SK-N-SH treated with all-trans-retinoic acid at 6 μM for 48 hours (cell line): ENCODE data around the gene RELL1.

Source experiments
- ATAC-seq: fragments of 200-7000 bp; cut with Tn5 transposase; 3 replicates; pipeline ENCODE4 v1.9.1; 2020; ENCODE audit warnings: mild to moderate bottlenecking, moderate library complexity
- ARNTL ChIP-seq: fragments of 450-650 bp; formaldehyde crosslinking; IDR thresholded peaks from 2 replicates; pipeline ENCODE4 v1.5.0; 2020; ENCODE audit warnings: low read depth, mild to moderate bottlenecking, moderate library complexity, borderline replicate concordance
- CREB5 ChIP-seq: fragments of 250-450 bp; sonication (Bioruptor Pico); IDR thresholded peaks from 2 replicates; pipeline ENCODE4 v1.5.1; 2020; ENCODE audit warnings: low read depth, mild to moderate bottlenecking, moderate library complexity
- CSDC2 ChIP-seq: fragments of 250-450 bp; sonication (Bioruptor Pico); IDR thresholded peaks from 2 replicates; pipeline ENCODE4 v1.5.0; 2020; ENCODE audit warnings: mild to moderate bottlenecking, moderate library complexity
- ESRRG ChIP-seq: fragments of 250-450 bp; sonication (Bioruptor Pico); IDR thresholded peaks from 2 replicates; pipeline ENCODE4 v1.6.1; 2021; ENCODE audit warnings: mild to moderate bottlenecking
- GLIS3 ChIP-seq: fragments of 250-450 bp; sonication (Bioruptor Pico); IDR thresholded peaks from 2 replicates; pipeline ENCODE4 v1.5.0; 2020; ENCODE audit warnings: mild to moderate bottlenecking, moderate library complexity
- ISL1 ChIP-seq: fragments of 250-450 bp; sonication (Bioruptor Pico); IDR thresholded peaks from 2 replicates; pipeline ENCODE4 v2.1.2; 2022; ENCODE audit warnings: mild to moderate bottlenecking, moderate library complexity
- OSR1 ChIP-seq: fragments of 250-450 bp; sonication (Bioruptor Pico); IDR thresholded peaks from 2 replicates; pipeline ENCODE4 v1.8.0; 2022; ENCODE audit warnings: moderate library complexity, mild to moderate bottlenecking, inconsistent platforms
- PATZ1 ChIP-seq: fragments of 250-450 bp; sonication (Bioruptor Pico); IDR thresholded peaks from 2 replicates; pipeline ENCODE4 v1.8.0; 2020; ENCODE audit warnings: mild to moderate bottlenecking, moderate library complexity, borderline replicate concordance
- POU6F1 ChIP-seq: fragments of 250-450 bp; sonication (Bioruptor Pico); IDR thresholded peaks from 2 replicates; pipeline ENCODE4 v1.8.0; 2021; ENCODE audit warnings: low read depth, mild to moderate bottlenecking, moderate library complexity, borderline replicate concordance
- PPARA ChIP-seq: fragments of 250-450 bp; sonication (Bioruptor Pico); IDR thresholded peaks from 2 replicates; pipeline ENCODE4 v1.5.0; 2020; ENCODE audit warnings: mild to moderate bottlenecking, borderline replicate concordance
- SNAI2 ChIP-seq: fragments of 250-450 bp; sonication (Bioruptor Pico); IDR thresholded peaks from 2 replicates; pipeline ENCODE4 v1.5.0; 2020; ENCODE audit warnings: mild to moderate bottlenecking, moderate library complexity
- TCF4 ChIP-seq: fragments of 250-450 bp; sonication (Bioruptor Pico); IDR thresholded peaks from 2 replicates; pipeline ENCODE4 v1.8.0; 2021; ENCODE audit warnings: mild to moderate bottlenecking, moderate library complexity, borderline replicate concordance
- TOX ChIP-seq: fragments of 250-450 bp; sonication (Bioruptor Pico); IDR thresholded peaks from 2 replicates; pipeline ENCODE4 v1.8.0; 2021; ENCODE audit warnings: mild to moderate bottlenecking, moderate library complexity, borderline replicate concordance
- TSHZ2 ChIP-seq: fragments of 250-450 bp; sonication (Bioruptor Pico); IDR thresholded peaks from 2 replicates; pipeline ENCODE4 v1.5.0; 2020; ENCODE audit warnings: mild to moderate bottlenecking, moderate library complexity
- ZC3H10 ChIP-seq: fragments of 250-450 bp; sonication (Bioruptor Pico); IDR thresholded peaks from 2 replicates; pipeline ENCODE4 v1.5.1; 2021; ENCODE audit warnings: mild to moderate bottlenecking, moderate library complexity
- ZFP30 ChIP-seq: fragments of 450-650 bp; formaldehyde crosslinking; IDR thresholded peaks from 2 replicates; pipeline ENCODE4 v1.5.0; 2022; ENCODE audit warnings: mild to moderate bottlenecking, moderate library complexity
- ZNF565 ChIP-seq: fragments of 450-650 bp; formaldehyde crosslinking; conservative IDR thresholded peaks from 2 replicates; pipeline ENCODE4 v1.5.0; 2020; ENCODE audit warnings: low read depth, mild to moderate bottlenecking, moderate library complexity
- ZNF8 ChIP-seq: fragments of 450-650 bp; formaldehyde crosslinking; IDR thresholded peaks from 2 replicates; pipeline ENCODE4 v1.5.0; 2020; ENCODE audit warnings: mild to moderate bottlenecking, moderate library complexity

RELL1 gene

GRCh38 chr4:37646247-37646646, 39.9 kb downstream of the RELL1 start (continued):
- no peak for TF ChIP-seq POU6F1
- TF ChIP-seq, all 23 proteins: peak for 0

- no peak for ATAC-seq
- TF ChIP-seq ZFP30 (CRISPR knock-in tag) (no peak), OSR1 (CRISPR knock-in tag) (no peak), POU6F1 (no peak), PATZ1 (no peak), SNAI2 (no peak), TSHZ2 (CRISPR knock-in tag) (no peak), TOX (CRISPR knock-in tag) (no peak)
- TF ChIP-seq, all 23 proteins: peak for 0
These were observed 40.4 kb downstream of the RELL1 start for GRCh38 chr4:37645736-37646135.

- TF ChIP-seq CREB5 (CRISPR knock-in tag) = no peak
- TF ChIP-seq OSR1 (CRISPR knock-in tag) = no peak
- TF ChIP-seq TCF4 (CRISPR knock-in tag) = no peak
- no peak for TF ChIP-seq ESRRG (CRISPR knock-in tag)
- no peak for TF ChIP-seq SNAI2
- no peak for TF ChIP-seq ZNF565 (CRISPR knock-in tag)
- TF ChIP-seq CSDC2 (CRISPR knock-in tag) = no peak
- TF ChIP-seq ZC3H10 (CRISPR knock-in tag) = no peak
- no peak for TF ChIP-seq GLIS3
- no peak for ATAC-seq
These were observed 41.2 kb downstream of the RELL1 start for GRCh38 chr4:37644962-37645361.

- no peak for TF ChIP-seq TOX (CRISPR knock-in tag)
- no peak for TF ChIP-seq ZFP30 (CRISPR knock-in tag)
- TF ChIP-seq PPARA (CRISPR knock-in tag) = no peak
- TF ChIP-seq TCF4 (CRISPR knock-in tag) = no peak
- TF ChIP-seq ISL1 = no peak
- TF ChIP-seq PATZ1 = no peak
- no peak for TF ChIP-seq ARNTL (CRISPR knock-in tag)
- TF ChIP-seq ZC3H10 (CRISPR knock-in tag) = no peak
- TF ChIP-seq ESRRG (CRISPR knock-in tag) = no peak
- TF ChIP-seq SNAI2 = no peak
- no peak for TF ChIP-seq ZNF8 (CRISPR knock-in tag)
- no peak for ATAC-seq
These were observed 44.0 kb downstream of the RELL1 start for GRCh38 chr4:37641886-37642849.
